Stimulated activated naive B cell treated with anti-CD40 and anti-IgM and Interleukin-4, amounts not matched to agents 10 μg/mL and 1 μg/mL and 100 μg/mL, for 72 hours (primary cell): ENCODE data around the gene ZNF266.
A peak's percentile ranks its signal among the peaks of the same experiment; 100 is the strongest.

ENCODE experiments used
- ATAC-seq, 2 donors: fragments of 150-1000 bp; cut with Tn5 transposase; replicated peaks; 2 replicates each; pipeline ENCODE4 v1.10.0; 2021; ENCODE audit warnings: moderate library complexity in 1 of 2
- DNase-seq: peaks from one replicate; pipeline ENCODE4 v3.0.0; 2021
- H3K27ac Mint-ChIP-seq: one replicate; pipeline ENCODE4 v1.8.0; 2022; ENCODE audit warnings: mild to moderate bottlenecking, mixed read lengths
- H3K27me3 Mint-ChIP-seq, 2 donors: one replicate each; pipeline ENCODE4 v1.8.0; 2022; ENCODE audit warnings: mixed read lengths in 2 of 2
- H3K36me3 Mint-ChIP-seq, 2 donors: one replicate each; pipeline ENCODE4 v1.8.0; 2022; ENCODE audit warnings: mixed read lengths in 2 of 2, mild to moderate bottlenecking in 1 of 2
- H3K4me1 Mint-ChIP-seq, 2 donors: one replicate each; pipeline ENCODE4 v1.8.0; 2022; ENCODE audit warnings: mixed read lengths in 2 of 2, mild to moderate bottlenecking in 1 of 2
- H3K4me3 Mint-ChIP-seq, 2 donors: one replicate each; pipeline ENCODE4 v1.8.0; 2022; ENCODE audit warnings: mild to moderate bottlenecking in 2 of 2, mixed read lengths in 2 of 2, moderate library complexity in 1 of 2
- H3K9me3 Mint-ChIP-seq, 2 donors: one replicate each; pipeline ENCODE4 v1.8.0; 2022; ENCODE audit warnings: mixed read lengths in 2 of 2, mild to moderate bottlenecking in 1 of 2

ZNF266 gene

GRCh38 chr19:9406798-9407352 is 28.5 kb downstream of the ZNF266 start:
- peak; percentile 94 to 97 for ATAC-seq
- peaks cover 29 to 37% of the 10 kb centered on the region in 2 donors for H3K9me3 Mint-ChIP-seq
- H3K27ac Mint-ChIP-seq = peak overlapping the region; percentile 94
- peak; percentile 68 for DNase-seq
- H3K4me1 Mint-ChIP-seq = peaks cover 9 to 21% of the 10 kb centered on the region in 2 donors
- H3K4me3 Mint-ChIP-seq = peak overlapping the region; percentile 92 to 95
- H3K36me3 Mint-ChIP-seq = peaks cover 57 to 75% of the 10 kb centered on the region in 2 donors
- no peaks in the 10 kb centered on the region for H3K27me3 Mint-ChIP-seq

- no peak for DNase-seq
- no peak overlapping the region for H3K27ac Mint-ChIP-seq
Observed at GRCh38 chr19:9381361-9381785, 54.0 kb downstream of the ZNF266 start.

GRCh38 chr19:9370738-9371619 is 64.4 kb downstream of the ZNF266 start:
- H3K36me3 Mint-ChIP-seq = peaks cover 53 to 78% of the 10 kb centered on the region in 2 donors
- no peaks in the 10 kb centered on the region for H3K27me3 Mint-ChIP-seq
- DNase-seq (no peak), ATAC-seq (no peak)
- H3K4me3 Mint-ChIP-seq = no peak overlapping the region
- no peaks in the 10 kb centered on the region for H3K4me1 Mint-ChIP-seq
- no peak overlapping the region for H3K27ac Mint-ChIP-seq
- H3K9me3 Mint-ChIP-seq = peaks cover 33 to 38% of the 10 kb centered on the region in 2 donors

More at GRCh38 chr19:9381361-9381785, 54.0 kb downstream of the ZNF266 start:
- peaks cover 84 to 93% of the 10 kb centered on the region in 2 donors for H3K36me3 Mint-ChIP-seq
- H3K4me3 Mint-ChIP-seq = no peak overlapping the region
- ATAC-seq = no peak
- no peaks in the 10 kb centered on the region for H3K27me3 Mint-ChIP-seq
- no peaks in the 10 kb centered on the region for H3K4me1 Mint-ChIP-seq
- H3K9me3 Mint-ChIP-seq = peaks cover 37 to 40% of the 10 kb centered on the region in 2 donors

GRCh38 chr19:9362905-9363304 is 72.5 kb downstream of the ZNF266 start, which contains the start of gene ZNF177:
ZNF177 (plus strand) TSS chr19:9363013; CDS start chr19:9378312, 15,299 bp downstream.
- Mint-ChIP-seq H3K9me3 (peaks cover 30 to 39% of the 10 kb centered on the region in 2 donors), H3K27ac (peak within 1 kb of the TSS; percentile 82), H3K4me1 (peaks cover 0 to 3% of the 10 kb centered on the region in 2 donors), H3K36me3 (peaks cover 48 to 54% of the 10 kb centered on the region in 2 donors), H3K4me3 (peak within 1 kb of the TSS; percentile 57 to 72), H3K27me3 (peaks cover 7 to 12% of the 10 kb centered on the region in 2 donors)
- peak; percentile 50 to 55 for ATAC-seq
- peak; percentile 1 for DNase-seq
